T-helper 1 cell (primary cell): ENCODE results near the gene ZKSCAN1.
A peak's percentile ranks its signal among the peaks of the same experiment; 100 is the strongest.

Source experiments
- DNase-seq, 5 donors: peaks; one replicate each; pipeline ENCODE4 v3.0.0-alpha.2; 2012 to 2020

The ZKSCAN1 gene

DNA sequence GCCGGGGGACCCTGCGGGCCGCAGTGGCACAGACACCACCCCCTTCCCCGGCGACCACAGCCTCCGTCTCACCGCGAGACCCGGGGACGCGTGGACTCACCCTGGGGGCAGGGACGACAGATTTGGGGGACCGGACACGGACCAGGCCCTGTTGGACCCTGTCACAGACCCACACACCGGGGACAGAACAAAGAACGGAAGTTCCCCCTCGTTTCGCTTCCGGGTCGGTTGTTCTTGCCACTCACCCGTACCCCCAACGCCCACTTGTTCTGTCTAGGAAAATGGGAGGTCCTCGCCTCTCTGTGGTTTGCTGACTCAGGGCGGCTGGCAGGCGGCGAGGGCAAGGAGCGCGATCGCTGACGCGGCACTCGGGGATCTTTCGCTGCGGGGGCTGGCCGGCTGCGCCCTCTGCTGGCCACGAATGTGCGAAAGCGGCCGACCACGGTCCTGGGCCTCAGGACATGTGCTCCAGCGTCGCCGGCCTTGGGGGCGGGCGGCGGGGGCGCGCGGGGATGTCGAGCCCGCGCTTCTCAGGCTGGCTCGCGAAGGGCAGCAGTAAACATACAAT is 66.2 kb downstream of the ZKSCAN1 start, which contains the start of gene ZNF3:
ZNF3 (minus strand) TSS at position 189 of the 568 bp plus-strand sequence. CDS start 4,366 bp downstream, outside the sequence.
- peak; percentile 94 to 99 (median 97) for DNase-seq

DNA sequence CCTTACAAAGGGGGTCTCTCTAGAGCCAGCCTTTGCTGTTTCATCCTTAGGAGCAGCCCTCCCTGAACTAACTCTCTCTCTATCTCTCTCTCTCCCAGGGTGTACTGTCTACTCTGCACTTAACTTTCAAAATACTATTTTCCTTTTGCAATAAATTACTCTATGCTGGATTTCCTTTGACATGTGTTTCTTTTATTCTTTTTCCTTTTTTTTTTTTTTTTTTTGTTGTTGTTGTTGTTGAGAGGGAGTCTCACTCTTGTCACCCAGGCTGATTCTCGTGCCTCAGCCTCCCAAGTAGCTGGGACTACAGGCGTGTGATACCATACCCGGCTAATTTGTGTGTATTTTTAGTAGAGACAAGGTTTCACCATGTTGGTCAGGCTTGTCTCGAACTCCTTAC is 67.6 kb downstream of the ZKSCAN1 start:
- no peak for DNase-seq

DNA sequence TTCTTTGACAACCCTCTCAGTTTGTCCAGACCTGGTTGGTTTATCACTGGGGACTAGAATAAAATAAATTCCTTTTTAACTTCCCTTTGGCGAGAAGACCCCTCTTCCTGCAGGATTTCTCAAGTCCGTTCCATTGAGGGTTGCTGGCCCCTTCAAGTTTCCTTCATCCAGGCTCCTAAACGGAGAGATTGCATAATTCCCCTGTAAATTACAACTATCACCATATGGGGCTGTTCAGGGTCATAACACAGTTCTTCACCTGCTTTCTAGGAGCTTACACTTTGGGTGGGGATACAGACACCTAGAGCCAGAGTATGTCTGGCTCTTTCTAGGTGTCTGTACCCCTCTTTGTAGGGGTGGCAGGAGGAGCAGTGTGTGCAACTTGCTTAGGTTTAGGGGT is 70.1 kb downstream of the ZKSCAN1 start:
- DNase-seq, result no peak

DNA sequence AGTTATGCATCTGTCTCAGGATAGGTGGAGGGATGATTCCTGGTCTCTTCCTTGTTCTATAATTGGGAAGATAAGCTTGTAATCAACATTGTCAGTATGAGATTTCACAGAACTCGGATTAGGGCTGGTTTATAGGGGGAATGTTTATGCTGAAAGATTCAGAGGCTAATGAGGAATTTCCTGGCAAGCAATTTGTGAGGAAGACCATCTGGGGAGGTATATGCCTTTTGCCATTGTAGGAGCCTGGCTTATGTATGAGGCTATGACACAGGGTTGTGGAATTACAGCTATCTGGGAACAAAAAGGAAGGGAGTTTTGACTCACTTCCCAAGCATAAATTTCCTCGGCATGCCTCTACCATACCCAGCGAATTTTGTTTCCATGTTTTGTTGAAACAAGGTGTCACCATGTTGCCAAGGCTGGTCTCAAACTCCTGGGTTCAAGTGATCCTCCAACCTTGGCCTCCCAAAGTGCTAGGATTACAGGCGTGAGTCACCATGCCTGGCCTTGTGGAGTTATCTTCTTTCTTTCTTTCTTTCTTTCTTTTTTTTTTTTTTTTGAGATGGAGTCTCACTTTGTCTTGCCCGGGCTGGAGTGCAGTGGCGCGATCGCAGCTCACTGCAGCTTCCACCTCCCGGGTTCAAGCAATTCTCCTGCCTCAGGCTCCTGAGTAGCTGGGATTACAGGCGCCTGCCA is 71.8 kb downstream of the ZKSCAN1 start:
- DNase-seq, result no peak

DNA sequence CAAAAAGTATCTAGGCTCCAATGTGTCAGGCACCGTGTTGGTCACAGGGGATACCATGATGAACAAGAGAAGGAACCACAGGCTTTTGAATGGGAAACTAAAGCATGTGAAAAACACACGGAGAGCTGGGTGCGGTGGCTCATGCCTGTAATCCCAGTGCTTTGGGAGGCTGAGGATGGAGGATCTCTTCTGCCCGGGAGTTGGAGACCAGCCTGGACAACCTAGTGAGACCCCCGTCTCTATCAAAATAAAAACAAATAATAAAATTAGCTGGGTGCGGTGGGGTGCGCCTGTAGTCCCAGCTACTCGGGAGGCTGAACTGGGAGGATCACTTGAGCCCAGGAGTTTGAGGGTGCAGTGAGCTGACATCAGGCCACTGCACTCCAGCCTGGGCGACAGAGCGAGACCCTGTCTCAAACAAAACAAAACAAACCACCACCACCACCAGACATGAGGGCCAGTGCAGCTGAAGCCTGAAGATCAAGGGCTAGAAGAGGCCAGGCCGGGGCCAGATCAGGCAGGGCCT is 72.8 kb downstream of the ZKSCAN1 start:
- DNase-seq, result no peak

DNA sequence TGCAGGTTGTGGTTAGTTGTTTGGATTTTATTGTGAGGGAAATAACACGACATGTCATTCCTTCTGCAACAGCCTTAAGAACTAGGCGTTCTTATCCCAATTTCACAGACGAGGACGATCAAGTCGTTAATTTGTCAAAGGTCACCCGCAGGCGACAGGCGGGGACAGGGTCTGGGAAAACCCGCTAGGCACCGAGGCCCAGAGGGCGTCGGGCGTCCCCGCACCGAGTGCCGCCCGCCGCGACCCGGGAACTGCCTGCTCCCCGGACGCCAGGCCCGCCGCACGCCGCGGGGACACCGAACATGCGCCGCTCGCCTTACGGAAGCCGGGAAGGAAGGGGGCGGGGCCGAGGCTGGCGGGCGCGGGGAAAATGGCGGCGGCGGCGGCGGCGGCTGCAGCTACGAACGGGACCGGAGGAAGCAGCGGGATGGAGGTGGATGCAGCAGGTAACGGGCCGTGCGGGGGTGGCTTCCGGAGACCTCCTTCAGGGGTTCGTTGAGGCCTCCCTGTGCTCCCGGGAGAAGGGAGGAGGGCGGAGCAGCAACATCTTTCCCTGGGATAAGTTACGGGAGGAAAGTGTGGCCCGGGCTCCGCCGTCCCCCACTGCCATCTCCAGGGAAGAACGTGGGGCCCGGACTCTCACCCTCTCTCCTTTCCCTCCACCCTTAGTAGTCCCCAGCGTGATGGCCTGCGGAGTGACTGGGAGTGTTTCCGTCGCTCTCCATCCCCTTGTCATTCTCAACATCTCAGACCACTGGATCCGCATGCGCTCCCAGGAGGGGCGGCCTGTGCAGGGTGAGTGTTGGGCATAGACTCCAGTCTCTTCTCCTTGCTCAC is 73.4 kb downstream of the ZKSCAN1 start, which contains the start of gene COPS6:
COPS6 (plus strand) TSS at position 349 of the 837 bp plus-strand sequence; CDS start at position 371, 22 bp downstream.
- peak; percentile 75 to 83 (median 80) for DNase-seq

DNA sequence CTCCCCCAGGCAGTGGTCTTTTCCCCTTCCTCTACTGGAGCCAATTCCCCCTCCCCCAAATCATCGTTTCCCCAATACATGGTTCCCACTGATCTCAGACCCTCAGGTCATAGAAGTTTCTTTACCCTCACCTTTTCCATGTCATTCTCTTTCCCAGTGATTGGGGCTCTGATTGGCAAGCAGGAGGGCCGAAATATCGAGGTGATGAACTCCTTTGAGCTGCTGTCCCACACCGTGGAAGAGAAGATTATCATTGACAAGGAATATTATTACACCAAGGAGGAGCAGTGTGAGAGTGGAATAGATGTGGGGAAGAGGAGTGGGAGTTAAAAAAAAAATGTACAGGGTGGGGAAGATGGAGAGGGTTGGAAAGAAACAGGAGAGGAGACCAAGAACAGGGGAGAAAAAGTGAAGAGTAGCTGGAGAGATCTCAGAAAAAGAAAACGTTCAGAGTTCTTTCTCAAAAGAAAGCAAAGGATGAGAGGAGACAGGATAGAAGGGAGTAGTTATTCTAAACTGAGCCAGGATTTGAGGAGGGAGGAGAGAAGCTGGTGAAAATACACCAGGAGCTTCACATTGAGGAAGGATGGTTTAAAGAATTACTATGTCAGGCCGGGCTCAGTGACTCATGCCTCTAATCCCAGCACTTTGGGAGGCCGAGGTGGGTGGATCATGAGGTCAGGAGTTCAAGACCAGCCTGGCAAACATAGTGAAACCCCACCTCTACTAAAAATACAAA is 74.2 kb downstream of the ZKSCAN1 start:
- no peak for DNase-seq

DNA sequence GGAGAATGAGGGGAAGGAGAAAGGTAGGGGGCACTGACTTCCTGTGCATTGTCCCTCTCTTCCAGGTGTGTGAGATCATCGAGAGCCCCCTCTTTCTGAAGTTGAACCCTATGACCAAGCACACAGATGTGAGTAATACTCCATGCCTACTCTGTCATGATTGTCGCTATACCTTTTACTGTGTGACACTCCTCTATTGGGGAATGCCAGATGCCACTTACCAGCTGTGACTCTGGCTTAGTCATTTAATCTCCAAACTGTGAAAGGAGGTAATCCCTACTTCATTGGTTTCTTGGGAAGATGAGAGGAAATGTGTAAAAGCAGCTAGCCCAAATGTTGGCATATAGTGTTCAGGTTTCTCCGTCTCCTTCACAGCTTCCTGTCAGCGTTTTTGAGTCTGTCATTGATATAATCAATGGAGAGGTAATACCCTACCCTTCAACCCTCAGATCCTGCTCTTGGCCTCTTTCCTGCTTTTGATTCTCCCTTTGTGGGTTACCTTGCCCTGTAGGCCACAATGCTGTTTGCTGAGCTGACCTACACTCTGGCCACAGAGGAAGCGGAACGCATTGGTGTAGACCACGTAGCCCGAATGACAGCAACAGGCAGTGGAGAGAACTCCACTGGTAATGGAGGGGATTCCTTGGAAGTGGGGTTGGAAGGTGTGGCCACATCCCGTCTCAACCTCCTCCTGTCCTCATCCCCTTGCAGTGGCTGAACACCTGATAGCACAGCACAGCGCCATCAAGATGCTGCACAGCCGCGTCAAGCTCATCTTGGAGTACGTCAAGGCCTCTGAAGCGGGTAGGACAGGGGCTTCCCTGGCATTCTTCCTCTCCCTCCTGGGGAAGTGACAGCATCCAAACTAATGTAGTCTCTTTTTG is 75.4 kb downstream of the ZKSCAN1 start:
- DNase-seq, result no peak
